ENCODE data around the gene F13B. TPM values are rescaled to one million over a fixed set of nuclear protein-coding genes. Genes with fewer than 3 reads are reported as not detected.

F13B gene
- total RNA-seq, 1 experiment from 2014 or later = not detected

DNA sequence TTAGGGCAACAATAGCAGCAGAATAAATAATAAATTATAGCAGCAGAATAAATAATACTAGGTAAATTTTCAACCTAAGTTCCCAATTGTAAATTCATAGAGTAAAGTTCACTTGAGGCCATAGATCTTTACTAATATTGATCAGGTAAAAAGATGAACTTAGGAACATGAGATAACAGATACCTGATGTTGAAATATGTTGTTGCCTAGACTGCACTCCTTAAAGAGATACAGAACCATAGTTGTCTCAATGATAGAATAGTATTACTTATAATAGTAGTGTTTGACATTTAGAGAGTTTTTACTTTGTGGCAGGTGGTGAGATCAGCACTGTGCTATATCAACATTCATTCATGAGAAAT lies 378 bp upstream of the F13B start:
- no peak overlapping the region for H3K9ac ChIP-seq (ENCODE audit: low read length)
- H3K9me3 ChIP-seq (ENCODE audit: low read length) = no peaks in the 10 kb centered on the region
- no peaks in the 10 kb centered on the region for H3K9me2 ChIP-seq (replicated peaks; ENCODE audit: insufficient read depth, low read length)
- no peaks in the 10 kb centered on the region for H3K4me1 ChIP-seq (ENCODE audit: low read length)
- no peak for DNase-seq
- no peak overlapping the region for H2AFZ ChIP-seq (ENCODE audit: low read length)
- no peak overlapping the region for H3K27ac ChIP-seq (ENCODE audit: low read length)
- no peaks in the 10 kb centered on the region for H4K20me1 ChIP-seq (ENCODE audit: insufficient read depth, low read depth, low read length)
- H3K27me3 ChIP-seq (ENCODE audit: low read length) = no peaks in the 10 kb centered on the region
- H3K36me3 ChIP-seq (ENCODE audit: insufficient read depth, low read length) = no peaks in the 10 kb centered on the region
- no peaks in the 10 kb centered on the region for H3K79me2 ChIP-seq (ENCODE audit: low read length)
- H3K4me3 ChIP-seq (ENCODE audit: low read length) = no peak overlapping the region
- H3K4me2 ChIP-seq (ENCODE audit: low read depth, low read length, poor library complexity, severe bottlenecking) = no peak overlapping the region

DNA sequence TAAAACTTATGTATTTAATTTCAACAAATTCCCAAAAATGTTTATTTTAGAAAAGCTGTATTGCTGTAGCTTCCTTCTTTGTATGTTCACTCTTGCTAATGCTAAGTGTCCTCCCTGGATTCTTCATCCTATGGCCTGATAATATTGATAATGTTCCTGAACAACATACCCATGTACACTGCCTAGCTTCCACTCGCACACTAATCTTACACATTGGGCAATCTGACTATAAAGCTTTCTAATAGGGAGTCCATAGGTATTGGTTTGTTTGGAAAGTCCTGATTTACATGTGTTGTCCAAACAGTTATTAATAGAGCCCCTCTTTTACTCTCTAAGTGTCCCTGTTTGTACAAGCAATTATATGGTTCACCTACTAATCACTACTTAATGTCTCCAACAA lies 783 bp downstream of the F13B start:
- Histone ChIP-seq H4K20me1 (ENCODE audit: insufficient read depth, low read depth, low read length) (no peaks in the 10 kb centered on the region), H3K27me3 (ENCODE audit: low read length) (no peaks in the 10 kb centered on the region), H3K4me2 (ENCODE audit: low read depth, low read length, poor library complexity, severe bottlenecking) (no peak overlapping the region), H3K36me3 (ENCODE audit: insufficient read depth, low read length) (no peaks in the 10 kb centered on the region), H3K27ac (ENCODE audit: low read length) (no peak overlapping the region), H2AFZ (ENCODE audit: low read length) (no peak overlapping the region), H3K9me2 (replicated peaks; ENCODE audit: insufficient read depth, low read length) (no peaks in the 10 kb centered on the region), H3K79me2 (ENCODE audit: low read length) (no peaks in the 10 kb centered on the region), H3K4me3 (ENCODE audit: low read length) (no peak overlapping the region), H3K4me1 (ENCODE audit: low read length) (no peaks in the 10 kb centered on the region), H3K9ac (ENCODE audit: low read length) (no peak overlapping the region), H3K9me3 (ENCODE audit: low read length) (no peaks in the 10 kb centered on the region)
- DNase-seq = no peak

DNA sequence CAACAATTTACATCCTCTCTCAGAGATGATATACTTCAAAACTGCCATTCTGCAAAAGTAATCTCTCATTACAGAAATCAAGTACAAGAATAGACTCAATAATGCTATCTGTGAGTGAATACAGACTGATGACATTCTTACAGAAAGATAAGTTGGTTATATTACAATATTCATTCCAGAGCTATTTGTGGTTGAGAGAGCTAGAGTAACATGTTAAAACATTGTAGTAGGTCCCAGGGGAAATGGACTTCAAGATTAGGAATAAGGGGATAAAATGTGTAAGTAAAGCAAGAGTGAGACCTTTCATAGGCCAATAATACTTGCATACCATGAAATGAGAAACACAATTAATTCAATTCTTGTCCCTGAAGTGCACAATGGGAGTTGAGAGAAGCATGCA lies 1.5 kb downstream of the F13B start:
- no peaks in the 10 kb centered on the region for H3K9me3 ChIP-seq (ENCODE audit: low read length)
- no peaks in the 10 kb centered on the region for H3K27me3 ChIP-seq (ENCODE audit: low read length)
- no peak overlapping the region for H3K4me3 ChIP-seq (ENCODE audit: low read length)
- H3K36me3 ChIP-seq (ENCODE audit: insufficient read depth, low read length) = no peaks in the 10 kb centered on the region
- no peaks in the 10 kb centered on the region for H3K79me2 ChIP-seq (ENCODE audit: low read length)
- H3K9me2 ChIP-seq (replicated peaks; ENCODE audit: insufficient read depth, low read length) = no peaks in the 10 kb centered on the region
- no peaks in the 10 kb centered on the region for H3K4me1 ChIP-seq (ENCODE audit: low read length)
- DNase-seq = no peak
- no peak overlapping the region for H2AFZ ChIP-seq (ENCODE audit: low read length)
- no peak overlapping the region for H3K27ac ChIP-seq (ENCODE audit: low read length)
- H4K20me1 ChIP-seq (ENCODE audit: insufficient read depth, low read depth, low read length) = no peaks in the 10 kb centered on the region
- no peak overlapping the region for H3K9ac ChIP-seq (ENCODE audit: low read length)
- no peak overlapping the region for H3K4me2 ChIP-seq (ENCODE audit: low read depth, low read length, poor library complexity, severe bottlenecking)

DNA sequence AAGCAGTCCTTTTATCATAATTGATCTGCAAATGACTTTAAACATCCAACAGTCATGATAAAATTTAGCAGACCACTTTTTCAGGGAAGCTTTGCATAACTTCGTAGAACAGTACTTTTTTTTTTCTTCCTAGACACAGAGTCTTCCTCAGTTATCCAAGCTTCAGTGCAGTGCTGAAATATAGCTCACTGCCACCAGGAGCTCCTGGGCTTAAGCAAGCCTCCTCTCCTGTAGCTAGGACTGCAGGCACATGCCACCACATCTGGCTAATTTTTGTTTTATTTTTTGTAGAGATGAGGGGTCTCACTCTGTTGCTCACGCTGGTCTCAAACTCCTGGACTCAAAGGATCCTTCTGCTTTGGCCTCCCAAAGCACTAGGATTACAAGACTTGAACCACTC lies 3.8 kb downstream of the F13B start:
- DNase-seq = no peak
- Histone ChIP-seq H2AFZ (ENCODE audit: low read length) (no peak overlapping the region), H3K4me2 (ENCODE audit: low read depth, low read length, poor library complexity, severe bottlenecking) (no peak overlapping the region), H3K4me3 (ENCODE audit: low read length) (no peak overlapping the region), H3K27me3 (ENCODE audit: low read length) (no peaks in the 10 kb centered on the region), H3K27ac (ENCODE audit: low read length) (no peak overlapping the region), H3K79me2 (ENCODE audit: low read length) (no peaks in the 10 kb centered on the region), H3K9me2 (replicated peaks; ENCODE audit: insufficient read depth, low read length) (no peaks in the 10 kb centered on the region), H3K9me3 (ENCODE audit: low read length) (no peaks in the 10 kb centered on the region), H3K36me3 (ENCODE audit: insufficient read depth, low read length) (no peaks in the 10 kb centered on the region), H3K9ac (ENCODE audit: low read length) (no peak overlapping the region), H3K4me1 (ENCODE audit: low read length) (no peaks in the 10 kb centered on the region), H4K20me1 (ENCODE audit: insufficient read depth, low read depth, low read length) (no peaks in the 10 kb centered on the region)

DNA sequence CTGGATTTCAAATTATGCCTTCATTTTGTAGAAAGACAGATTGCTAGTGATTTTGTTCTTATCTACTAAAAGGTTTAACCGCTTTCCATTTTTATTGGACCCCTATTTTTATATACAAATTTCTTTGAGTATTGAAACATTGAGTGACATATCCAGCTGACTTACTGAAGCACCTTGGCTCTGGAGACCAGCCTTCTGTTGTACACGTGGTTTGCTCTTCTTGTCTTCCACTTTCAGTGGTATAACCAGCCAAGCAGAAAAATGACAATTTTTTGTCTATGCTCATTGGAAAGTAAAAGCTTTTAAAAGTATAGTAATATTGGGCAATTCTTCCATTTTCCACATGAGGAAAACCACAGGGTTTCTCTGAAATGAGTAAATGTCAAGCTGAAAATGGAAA lies 4.4 kb downstream of the F13B start:
- H3K9ac ChIP-seq (ENCODE audit: low read length) = no peak overlapping the region
- no peaks in the 10 kb centered on the region for H3K27me3 ChIP-seq (ENCODE audit: low read length)
- no peaks in the 10 kb centered on the region for H3K36me3 ChIP-seq (ENCODE audit: insufficient read depth, low read length)
- no peak overlapping the region for H3K27ac ChIP-seq (ENCODE audit: low read length)
- no peak overlapping the region for H3K4me3 ChIP-seq (ENCODE audit: low read length)
- H2AFZ ChIP-seq (ENCODE audit: low read length) = no peak overlapping the region
- no peaks in the 10 kb centered on the region for H3K9me3 ChIP-seq (ENCODE audit: low read length)
- H3K9me2 ChIP-seq (replicated peaks; ENCODE audit: insufficient read depth, low read length) = no peaks in the 10 kb centered on the region
- no peaks in the 10 kb centered on the region for H4K20me1 ChIP-seq (ENCODE audit: insufficient read depth, low read depth, low read length)
- H3K4me2 ChIP-seq (ENCODE audit: low read depth, low read length, poor library complexity, severe bottlenecking) = no peak overlapping the region
- H3K4me1 ChIP-seq (ENCODE audit: low read length) = no peaks in the 10 kb centered on the region
- no peak for DNase-seq
- no peaks in the 10 kb centered on the region for H3K79me2 ChIP-seq (ENCODE audit: low read length)

DNA sequence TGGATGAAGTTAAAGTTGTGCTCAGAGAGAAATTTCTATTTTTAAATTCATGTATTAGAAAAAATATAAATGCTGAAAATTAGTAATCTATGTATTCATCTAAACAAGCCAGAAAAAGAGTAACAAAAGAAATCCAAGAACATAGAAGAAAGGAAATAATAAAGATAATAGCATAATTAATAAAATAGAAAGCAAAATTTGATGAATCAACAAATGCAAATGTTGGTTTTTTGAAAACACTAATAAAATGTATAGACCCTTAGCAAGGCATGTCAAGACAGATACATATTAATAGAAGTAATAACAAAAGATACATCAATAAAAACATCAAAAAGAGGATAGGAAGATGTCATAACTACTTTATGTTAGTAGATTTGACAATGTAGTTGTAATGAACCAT lies 18.0 kb downstream of the F13B start:
- no peaks in the 10 kb centered on the region for H3K9me2 ChIP-seq (replicated peaks; ENCODE audit: insufficient read depth, low read length)

DNA sequence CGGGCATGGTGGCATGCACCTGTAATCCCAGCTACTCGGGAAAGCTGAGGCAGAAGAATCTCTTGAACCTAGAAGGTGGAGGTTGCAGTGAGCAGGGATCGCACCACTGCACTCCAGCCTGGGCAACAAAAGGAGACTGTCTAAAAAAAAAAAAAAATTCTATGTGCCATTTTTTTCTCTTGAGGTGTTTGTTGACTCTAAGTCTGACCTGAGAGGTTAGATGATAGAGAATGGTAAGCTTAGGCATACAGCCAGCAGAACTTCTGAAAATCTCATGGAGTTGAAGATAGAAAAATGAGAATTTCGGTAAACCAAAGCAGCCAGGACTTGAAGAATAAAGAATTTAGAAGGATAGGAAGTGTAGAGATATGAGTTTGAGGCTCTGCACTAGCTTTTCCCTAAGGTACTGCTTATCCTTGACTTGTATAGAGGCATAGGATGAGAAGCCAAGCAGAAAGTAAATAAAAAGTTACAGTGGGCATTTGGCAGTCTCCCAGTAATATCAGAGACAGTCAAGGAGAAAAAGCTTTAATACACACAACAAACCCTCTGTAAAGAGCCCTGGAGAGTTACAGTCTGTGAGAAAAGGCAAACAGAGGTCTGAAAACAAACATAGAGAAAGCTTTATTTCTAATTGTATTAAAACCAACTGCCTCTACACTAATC lies 24.3 kb downstream of the F13B start:
- Histone ChIP-seq H3K9me3 (ENCODE audit: low read length) (no peaks in the 10 kb centered on the region), H4K20me1 (ENCODE audit: insufficient read depth, low read depth, low read length) (no peaks in the 10 kb centered on the region), H3K36me3 (ENCODE audit: insufficient read depth, low read length) (no peaks in the 10 kb centered on the region), H3K9ac (ENCODE audit: low read length) (no peak overlapping the region), H3K79me2 (ENCODE audit: low read length) (no peaks in the 10 kb centered on the region), H3K4me2 (ENCODE audit: low read depth, low read length, poor library complexity, severe bottlenecking) (no peak overlapping the region), H3K4me1 (ENCODE audit: low read length) (no peaks in the 10 kb centered on the region), H2AFZ (ENCODE audit: low read length) (no peak overlapping the region), H3K9me2 (replicated peaks; ENCODE audit: insufficient read depth, low read length) (no peaks in the 10 kb centered on the region), H3K4me3 (ENCODE audit: low read length) (no peak overlapping the region), H3K27me3 (ENCODE audit: low read length) (no peaks in the 10 kb centered on the region), H3K27ac (ENCODE audit: low read length) (no peak overlapping the region)
- DNase-seq = no peak

More for the DNA sequence above, 18.0 kb downstream of the F13B start:
- Histone ChIP-seq H3K79me2 (ENCODE audit: low read length) (no peaks in the 10 kb centered on the region), H3K27ac (ENCODE audit: low read length) (no peak overlapping the region), H3K27me3 (ENCODE audit: low read length) (no peaks in the 10 kb centered on the region), H2AFZ (ENCODE audit: low read length) (no peak overlapping the region), H4K20me1 (ENCODE audit: insufficient read depth, low read depth, low read length) (no peaks in the 10 kb centered on the region), H3K4me1 (ENCODE audit: low read length) (no peaks in the 10 kb centered on the region), H3K9ac (ENCODE audit: low read length) (no peak overlapping the region), H3K4me2 (ENCODE audit: low read depth, low read length, poor library complexity, severe bottlenecking) (no peak overlapping the region), H3K36me3 (ENCODE audit: insufficient read depth, low read length) (no peaks in the 10 kb centered on the region), H3K9me3 (ENCODE audit: low read length) (no peaks in the 10 kb centered on the region), H3K4me3 (ENCODE audit: low read length) (no peak overlapping the region)
- no peak for DNase-seq

DNA sequence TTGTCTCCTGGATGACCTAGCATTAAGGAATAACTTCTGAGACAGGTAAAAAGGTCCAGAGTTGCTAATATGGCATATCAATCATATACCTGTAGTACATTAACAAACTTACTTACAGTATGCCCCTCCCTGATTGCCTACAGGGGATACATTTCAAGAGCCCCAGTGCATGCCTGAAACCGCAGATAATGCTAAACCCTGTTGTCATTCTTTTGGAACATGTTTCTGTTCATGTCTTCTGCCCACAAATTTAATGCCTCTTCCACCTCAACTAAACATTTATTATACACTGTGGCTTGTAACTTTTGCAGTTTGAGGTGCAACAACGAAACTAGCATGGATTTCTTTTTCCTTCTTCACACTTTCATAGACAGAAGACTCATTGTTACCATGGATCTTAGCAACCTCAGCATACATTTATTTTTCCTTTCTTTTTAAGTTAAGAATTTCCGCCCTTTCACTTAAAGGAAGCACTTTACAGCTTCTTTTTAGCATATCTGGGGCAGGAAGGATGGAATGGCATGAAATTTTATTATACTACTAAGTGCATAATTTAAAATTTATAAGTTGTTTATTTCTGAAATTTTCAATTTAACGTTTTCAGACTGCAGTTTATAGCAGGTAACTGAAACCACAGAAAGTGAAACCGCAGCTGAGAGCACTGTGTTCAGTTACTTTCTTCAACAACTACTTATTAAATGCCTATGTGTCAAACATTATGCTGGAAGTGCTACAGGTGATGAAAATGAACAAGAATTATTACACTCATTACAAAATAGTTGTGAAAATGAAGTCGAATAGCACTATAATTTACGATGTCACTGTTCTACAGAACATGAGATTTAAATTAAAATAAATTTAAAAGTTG lies 25.3 kb downstream of the F13B start:
- DNase-seq = no peak
- no peaks in the 10 kb centered on the region for H3K4me1 ChIP-seq (ENCODE audit: low read length)
- no peaks in the 10 kb centered on the region for H3K27me3 ChIP-seq (ENCODE audit: low read length)
- H3K9ac ChIP-seq (ENCODE audit: low read length) = no peak overlapping the region
- H2AFZ ChIP-seq (ENCODE audit: low read length) = no peak overlapping the region
- H3K36me3 ChIP-seq (ENCODE audit: insufficient read depth, low read length) = no peaks in the 10 kb centered on the region
- no peaks in the 10 kb centered on the region for H4K20me1 ChIP-seq (ENCODE audit: insufficient read depth, low read depth, low read length)
- no peaks in the 10 kb centered on the region for H3K79me2 ChIP-seq (ENCODE audit: low read length)
- no peaks in the 10 kb centered on the region for H3K9me3 ChIP-seq (ENCODE audit: low read length)
- no peaks in the 10 kb centered on the region for H3K9me2 ChIP-seq (replicated peaks; ENCODE audit: insufficient read depth, low read length)
- H3K4me2 ChIP-seq (ENCODE audit: low read depth, low read length, poor library complexity, severe bottlenecking) = peak overlapping the region; percentile 17
- H3K4me3 ChIP-seq (ENCODE audit: low read length) = no peak overlapping the region
- no peak overlapping the region for H3K27ac ChIP-seq (ENCODE audit: low read length)

Measured in Karpas-422 (cell line).